HG03521 (cell line): ENCODE data around the gene IER5L.
A peak's percentile ranks its signal among the peaks of the same experiment; 100 is the strongest.

Experiments
- ATAC-seq: cut with Tn5 transposase; IDR thresholded peaks from one replicate; pipeline ENCODE4 v1.9.1; 2021; ENCODE audit warnings: mild to moderate bottlenecking, moderate library complexity; ENCODE audit not compliant: unreplicated experiment

IER5L gene

GRCh38 chr9:129182625-129183494 is 4.8 kb upstream of the IER5L start:
- no peak for ATAC-seq

GRCh38 chr9:129182122-129182521 is 4.1 kb upstream of the IER5L start:
- no peak for ATAC-seq

GRCh38 chr9:129181246-129181645 is 3.2 kb upstream of the IER5L start:
- ATAC-seq = no peak

- ATAC-seq = no peak
Observed at GRCh38 chr9:129178568-129179382, 714 bp upstream of the IER5L start.

GRCh38 chr9:129177443-129177790 is 644 bp downstream of the IER5L start:
- peak; percentile 25 for ATAC-seq

- no peak for ATAC-seq
Observed at GRCh38 chr9:129176701-129177442, 1.2 kb downstream of the IER5L start.

GRCh38 chr9:129175825-129176633 is 2.0 kb downstream of the IER5L start:
- ATAC-seq = no peak

- ATAC-seq = no peak
Observed at GRCh38 chr9:129175515-129175824, 2.6 kb downstream of the IER5L start.

- ATAC-seq = no peak
Observed at GRCh38 chr9:129174724-129175514, 3.1 kb downstream of the IER5L start.

- no peak for ATAC-seq
Observed at GRCh38 chr9:129174102-129174723, 3.8 kb downstream of the IER5L start.

GRCh38 chr9:129173296-129174101 is 4.6 kb downstream of the IER5L start:
- no peak for ATAC-seq

- ATAC-seq = no peak
Observed at GRCh38 chr9:129172816-129173215, 5.2 kb downstream of the IER5L start.

GRCh38 chr9:129171993-129172751 is 5.9 kb downstream of the IER5L start:
- ATAC-seq = no peak

- no peak for ATAC-seq
Observed at GRCh38 chr9:129170229-129170628, 7.8 kb downstream of the IER5L start.

GRCh38 chr9:129166623-129167557 is 11.2 kb downstream of the IER5L start:
- ATAC-seq = no peak

GRCh38 chr9:129165198-129165597 is 12.9 kb downstream of the IER5L start:
- ATAC-seq = no peak
